C4-2B (cell line): ENCODE measurements around the gene ANKRD33.

Experiments
- H3K27ac ChIP-seq: fragments of 450-650 bp; 2 replicates; pipeline ENCODE4 v1.5.1; 2017
- ZFX ChIP-seq: fragments of 450-650 bp; IDR thresholded peaks from 2 replicates; pipeline ENCODE4 v1.6.1; 2017
- TF ChIP-seq, protein P1 (sequence below): fragments of 450-650 bp; conservative IDR thresholded peaks from 2 replicates; pipeline ENCODE4 v1.5.1; 2017; ENCODE audit warnings: mild to moderate bottlenecking

ANKRD33 gene, protein sequence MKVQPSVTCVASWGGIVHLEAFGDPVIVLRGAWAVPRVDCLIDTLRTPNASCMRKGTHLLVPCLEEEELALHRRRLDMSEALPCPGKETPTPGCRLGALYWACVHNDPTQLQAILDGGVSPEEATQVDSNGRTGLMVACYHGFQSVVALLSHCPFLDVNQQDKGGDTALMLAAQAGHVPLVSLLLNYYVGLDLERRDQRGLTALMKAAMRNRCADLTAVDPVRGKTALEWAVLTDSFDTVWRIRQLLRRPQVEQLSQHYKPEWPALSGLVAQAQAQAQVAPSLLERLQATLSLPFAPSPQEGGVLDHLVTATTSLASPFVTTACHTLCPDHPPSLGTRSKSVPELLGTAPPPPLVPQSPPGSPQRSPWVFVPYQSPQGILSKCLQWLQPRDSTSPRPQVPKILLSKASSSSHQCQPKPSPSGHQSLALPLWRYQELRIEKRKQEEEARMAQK

DNA sequence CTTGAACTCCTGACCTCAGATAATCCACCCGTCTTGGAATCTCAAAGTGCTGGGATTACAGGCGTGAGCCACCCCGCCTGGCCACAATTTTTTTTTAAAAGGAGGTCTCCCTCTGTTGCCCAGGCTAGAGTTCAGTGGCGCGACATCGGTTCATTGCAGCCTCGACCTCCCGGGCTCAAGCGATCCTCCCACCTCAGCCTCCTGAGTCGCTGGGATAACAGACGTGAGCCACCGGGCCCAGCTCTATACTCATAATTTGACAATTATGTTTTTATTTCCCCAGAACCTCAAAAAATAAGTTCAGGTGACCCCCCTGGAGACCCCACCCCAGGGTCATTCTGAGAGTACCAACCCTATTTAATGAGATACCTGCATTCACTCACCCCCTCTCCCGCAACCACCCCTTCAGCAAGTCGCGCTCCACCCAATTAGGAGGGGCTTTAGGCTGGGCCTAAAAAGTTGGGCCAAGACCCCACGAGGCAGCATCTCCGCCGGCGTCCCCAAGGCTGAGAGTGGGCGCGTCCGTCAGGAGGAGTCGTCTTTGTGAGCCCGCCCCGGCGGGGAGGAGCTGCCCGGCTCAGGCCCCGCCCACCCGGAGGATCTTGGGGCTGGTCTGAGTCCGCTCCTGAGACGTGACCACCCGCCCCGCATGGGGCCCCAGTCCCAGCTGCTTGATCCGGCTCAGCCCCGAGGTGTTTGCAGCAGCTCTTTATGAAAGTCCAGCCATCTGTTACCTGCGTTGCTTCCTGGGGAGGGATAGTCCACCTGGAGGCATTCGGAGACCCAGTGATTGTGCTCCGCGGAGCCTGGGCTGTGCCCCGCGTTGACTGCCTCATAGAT is at the start of gene ANKRD33:
ANKRD33 (plus strand) TSS at position 628 of the 840 bp plus-strand sequence; CDS start at position 712, 84 bp downstream.
- H3K27ac ChIP-seq, result no peak within 1 kb of the TSS
- TF ChIP-seq ZFX, result no peak
- TF ChIP-seq, protein P1, sequence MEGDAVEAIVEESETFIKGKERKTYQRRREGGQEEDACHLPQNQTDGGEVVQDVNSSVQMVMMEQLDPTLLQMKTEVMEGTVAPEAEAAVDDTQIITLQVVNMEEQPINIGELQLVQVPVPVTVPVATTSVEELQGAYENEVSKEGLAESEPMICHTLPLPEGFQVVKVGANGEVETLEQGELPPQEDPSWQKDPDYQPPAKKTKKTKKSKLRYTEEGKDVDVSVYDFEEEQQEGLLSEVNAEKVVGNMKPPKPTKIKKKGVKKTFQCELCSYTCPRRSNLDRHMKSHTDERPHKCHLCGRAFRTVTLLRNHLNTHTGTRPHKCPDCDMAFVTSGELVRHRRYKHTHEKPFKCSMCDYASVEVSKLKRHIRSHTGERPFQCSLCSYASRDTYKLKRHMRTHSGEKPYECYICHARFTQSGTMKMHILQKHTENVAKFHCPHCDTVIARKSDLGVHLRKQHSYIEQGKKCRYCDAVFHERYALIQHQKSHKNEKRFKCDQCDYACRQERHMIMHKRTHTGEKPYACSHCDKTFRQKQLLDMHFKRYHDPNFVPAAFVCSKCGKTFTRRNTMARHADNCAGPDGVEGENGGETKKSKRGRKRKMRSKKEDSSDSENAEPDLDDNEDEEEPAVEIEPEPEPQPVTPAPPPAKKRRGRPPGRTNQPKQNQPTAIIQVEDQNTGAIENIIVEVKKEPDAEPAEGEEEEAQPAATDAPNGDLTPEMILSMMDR, result no peak

DNA sequence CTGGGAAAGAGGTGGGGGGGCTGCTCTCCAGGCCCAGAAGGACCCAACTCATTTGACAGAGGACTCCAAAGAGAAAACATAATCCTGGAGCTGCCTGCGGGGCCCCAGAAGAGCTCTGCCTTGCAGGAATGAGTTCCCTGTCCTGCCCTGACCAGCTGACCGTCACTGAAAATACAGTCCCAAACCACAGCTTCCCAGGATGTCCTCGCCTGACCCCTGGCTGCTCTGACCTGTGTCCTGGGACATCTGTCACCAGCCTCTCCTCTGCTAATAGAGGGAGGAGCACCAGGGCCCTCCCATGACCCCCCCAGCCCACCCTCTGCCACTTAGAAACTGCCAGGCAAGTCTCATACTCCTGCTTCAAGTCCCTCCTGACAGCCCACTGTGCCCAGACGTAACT is 49.1 kb upstream of the ANKRD33 start:
- TF ChIP-seq ZFX, result no peak
- TF ChIP-seq, protein P1, result no peak
- no peak overlapping the region for H3K27ac ChIP-seq

DNA sequence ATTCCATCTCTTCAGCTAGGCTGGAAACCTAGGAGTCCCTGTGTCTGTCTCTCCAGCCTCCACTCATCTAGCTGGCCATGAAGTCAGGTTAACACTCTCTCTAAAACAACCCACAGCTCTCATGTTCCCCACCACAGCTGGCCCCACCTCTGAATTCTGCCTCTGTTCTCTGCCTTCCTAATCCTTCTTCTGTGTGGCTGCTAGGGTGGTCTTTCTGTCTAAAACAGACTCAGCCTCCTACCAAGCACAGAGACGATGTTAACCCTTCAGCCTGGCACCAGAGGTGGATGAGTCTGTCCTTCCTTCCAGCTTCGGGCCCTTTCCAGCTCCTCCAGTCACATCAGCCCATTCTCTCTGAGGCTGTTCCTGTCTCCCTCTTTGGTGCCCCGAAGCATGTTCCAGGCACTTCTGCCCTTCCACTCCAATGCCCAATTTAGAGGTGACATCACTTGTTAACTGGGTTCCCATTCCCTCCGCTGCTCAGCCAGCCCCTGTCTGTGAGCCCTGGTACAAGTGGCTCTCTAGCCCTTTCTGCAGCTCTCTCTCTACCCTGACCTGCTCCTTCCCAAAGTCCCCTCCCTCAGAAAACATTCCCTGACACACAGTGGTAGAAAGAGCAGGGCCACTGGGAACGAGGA is 48.5 kb upstream of the ANKRD33 start:
- no peak overlapping the region for H3K27ac ChIP-seq
- TF ChIP-seq, protein P1, result no peak
- TF ChIP-seq ZFX, result no peak

DNA sequence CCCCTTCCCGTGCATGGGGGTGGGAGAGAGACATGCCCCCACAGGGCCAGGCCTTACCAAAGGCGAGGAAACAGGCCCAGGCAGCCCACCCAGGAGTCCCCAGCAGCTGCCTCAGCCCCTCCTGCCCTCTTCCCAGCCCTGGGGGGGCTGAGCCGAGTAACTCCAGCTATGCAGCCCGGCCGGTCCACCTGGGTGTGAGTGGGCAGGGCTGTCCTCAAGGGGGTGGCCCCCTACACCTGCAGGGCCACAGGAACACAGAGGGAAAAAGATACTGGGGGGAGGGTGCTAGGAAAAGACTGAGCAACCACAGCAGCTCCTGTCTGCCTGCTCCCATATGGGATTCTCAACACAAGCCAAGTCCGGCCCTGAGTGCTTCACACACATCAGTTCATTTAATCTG is 46.9 kb upstream of the ANKRD33 start:
- TF ChIP-seq, protein P1, result no peak
- TF ChIP-seq ZFX, result no peak
- no peak overlapping the region for H3K27ac ChIP-seq

DNA sequence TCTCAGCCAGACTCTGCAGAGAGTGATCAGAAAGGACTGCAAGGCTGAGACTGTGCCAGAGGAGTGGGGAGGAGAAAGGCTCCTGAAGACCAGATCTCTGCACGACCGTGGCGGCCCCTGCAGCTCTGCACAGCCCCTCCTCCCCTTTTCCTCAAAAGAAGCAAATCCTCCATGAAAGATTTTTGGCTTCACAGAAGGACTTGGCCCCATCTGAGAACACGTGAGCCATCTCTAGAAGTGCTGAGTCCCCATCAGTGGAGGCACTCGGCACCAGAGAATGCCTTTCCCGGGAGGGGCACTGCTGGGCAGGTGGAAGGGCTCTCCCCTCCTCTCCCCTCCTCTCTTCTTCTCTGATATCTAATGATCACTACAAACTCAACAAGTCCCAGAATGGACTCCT is 46.2 kb upstream of the ANKRD33 start:
- no peak overlapping the region for H3K27ac ChIP-seq
- TF ChIP-seq ZFX, result no peak
- TF ChIP-seq, protein P1, result no peak

DNA sequence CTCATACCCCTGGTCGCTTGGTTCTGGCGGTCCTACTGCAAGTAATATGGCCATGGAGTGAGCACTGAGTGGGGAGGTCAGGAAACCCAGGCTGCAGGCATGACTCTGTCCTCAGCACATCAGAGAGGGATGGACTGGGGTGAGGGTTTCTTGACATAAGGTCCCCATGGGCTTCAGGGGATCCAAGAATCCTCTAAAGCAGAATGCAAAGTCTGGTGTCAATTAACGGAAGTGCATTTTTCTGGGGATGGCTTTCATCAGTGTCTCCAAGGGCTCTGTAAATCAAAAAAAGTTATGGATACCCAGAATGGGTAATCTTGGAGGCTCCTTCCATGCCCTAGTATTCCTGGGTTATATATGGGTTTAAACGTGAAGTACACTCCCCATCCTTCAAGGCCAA is 43.0 kb upstream of the ANKRD33 start:
- no peak overlapping the region for H3K27ac ChIP-seq
- no peak for TF ChIP-seq ZFX
- TF ChIP-seq, protein P1, result no peak

DNA sequence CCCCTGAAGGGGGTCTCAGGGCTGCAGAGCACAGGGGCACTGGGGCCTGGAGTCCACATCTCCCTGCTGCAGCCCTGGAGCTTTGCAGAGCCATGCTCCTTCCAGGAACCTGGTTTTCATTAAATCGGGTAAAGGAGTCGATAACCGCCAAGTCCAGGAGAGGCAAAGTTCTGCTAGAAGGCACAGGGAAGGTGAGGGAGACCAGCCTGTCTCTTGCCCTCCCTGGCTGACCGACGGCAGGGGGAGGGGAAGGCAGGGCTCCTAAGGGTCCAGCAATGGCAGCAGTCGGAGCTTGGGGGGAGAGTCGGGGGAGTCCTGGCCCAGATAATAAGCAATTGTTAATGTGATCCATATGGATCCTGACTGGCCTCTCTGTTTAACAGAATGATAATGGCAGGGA is 42.4 kb upstream of the ANKRD33 start:
- no peak overlapping the region for H3K27ac ChIP-seq
- TF ChIP-seq ZFX, result no peak
- TF ChIP-seq, protein P1, result no peak
